Fibroblast of upper back skin (primary cell): Measurements from ENCODE around the gene OCIAD1.
"Not testable (repeated sequence)": the region's sequence is repeated elsewhere in the genome, so short reads cannot be mapped to it uniquely, and the experiment has no call there.

Experiments used
- DNase-seq: peaks from one replicate; pipeline ENCODE4 v3.0.0-alpha.2; 2013

Gene OCIAD1, protein sequence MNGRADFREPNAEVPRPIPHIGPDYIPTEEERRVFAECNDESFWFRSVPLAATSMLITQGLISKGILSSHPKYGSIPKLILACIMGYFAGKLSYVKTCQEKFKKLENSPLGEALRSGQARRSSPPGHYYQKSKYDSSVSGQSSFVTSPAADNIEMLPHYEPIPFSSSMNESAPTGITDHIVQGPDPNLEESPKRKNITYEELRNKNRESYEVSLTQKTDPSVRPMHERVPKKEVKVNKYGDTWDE

DNA sequence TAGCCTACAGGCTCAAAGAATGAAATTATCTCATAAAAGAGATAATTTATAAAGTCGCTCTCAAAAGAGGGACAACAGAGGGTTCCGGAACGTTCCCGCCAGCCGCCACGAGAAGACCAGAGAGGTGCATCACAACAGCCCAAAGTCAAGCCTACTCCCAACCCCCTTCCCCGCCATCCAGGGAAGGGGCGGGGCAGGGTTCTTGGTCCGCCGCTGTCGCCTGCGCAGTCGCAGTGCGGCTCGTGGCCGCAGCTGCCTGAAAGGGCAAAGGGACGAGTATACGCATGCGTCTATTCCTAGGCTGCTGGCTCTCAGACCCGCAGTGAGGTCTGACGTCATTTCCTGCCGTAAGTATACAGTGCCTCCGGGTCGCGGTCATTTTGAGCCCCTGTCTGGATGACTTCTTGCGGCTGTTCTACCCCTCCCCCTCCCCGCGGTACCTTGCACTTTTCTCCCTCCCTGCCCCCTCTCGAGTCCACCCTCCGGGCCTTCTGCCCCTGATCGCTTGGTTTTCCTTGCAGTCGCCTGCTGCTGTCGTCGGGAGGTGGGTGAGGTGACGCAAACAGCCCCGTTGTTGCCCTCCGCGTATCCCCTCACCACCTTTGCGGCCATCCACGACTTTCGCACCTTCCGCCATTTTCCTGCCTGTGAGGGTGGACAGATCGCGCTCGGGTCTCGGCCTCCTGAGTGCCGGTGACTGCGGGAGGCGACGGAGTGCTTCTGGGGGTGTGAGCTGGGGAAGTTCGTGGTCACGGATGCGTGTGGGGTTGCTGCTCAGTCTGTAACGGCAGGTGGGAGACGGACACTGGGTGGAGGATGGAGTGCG lies at the start of gene OCIAD1:
OCIAD1 (plus strand) TSS at position 383 of the 826 bp plus-strand sequence. CDS start 1,537 bp downstream, outside the sequence.
- peak; percentile 100 for DNase-seq

DNA sequence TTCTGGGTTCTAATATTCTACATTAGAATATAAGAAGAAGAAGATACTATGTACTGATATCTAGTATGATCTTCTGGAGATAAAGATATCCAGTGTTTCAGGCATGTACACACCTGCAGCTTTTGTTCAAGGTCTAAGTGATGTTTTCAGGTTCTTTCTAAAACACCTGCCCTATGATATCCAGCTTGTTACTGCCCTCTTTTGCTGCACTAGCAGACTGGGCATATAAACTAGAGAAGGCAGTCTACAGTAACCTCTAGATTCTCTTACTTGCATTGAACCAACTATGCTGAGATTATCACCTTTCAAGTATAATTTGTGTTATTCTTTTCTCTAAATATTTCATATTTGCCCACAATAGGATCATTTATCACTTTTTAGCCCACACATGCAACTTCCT lies 48.9 kb upstream of the OCIAD1 start:
- no peak for DNase-seq

DNA sequence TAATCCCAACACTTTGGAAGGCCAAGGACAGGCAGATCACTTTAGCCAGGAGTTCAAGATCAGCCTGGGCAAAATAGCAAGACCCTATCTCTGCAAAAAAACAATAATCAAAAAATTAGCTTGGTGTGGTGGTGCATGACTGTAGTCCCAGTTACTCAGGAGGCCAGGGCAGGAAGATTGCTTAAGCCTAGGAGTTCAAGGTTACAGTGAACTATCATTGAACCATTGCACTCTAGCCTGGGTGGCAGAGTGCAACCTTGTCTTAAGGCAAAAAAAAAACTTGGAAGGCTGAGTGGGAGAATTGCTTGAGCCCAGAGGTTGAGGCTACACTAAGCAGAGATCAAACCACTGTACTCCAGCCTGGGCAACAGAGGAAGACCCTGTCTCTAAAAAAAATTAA lies 45.6 kb upstream of the OCIAD1 start:
- DNase-seq: no peak

DNA sequence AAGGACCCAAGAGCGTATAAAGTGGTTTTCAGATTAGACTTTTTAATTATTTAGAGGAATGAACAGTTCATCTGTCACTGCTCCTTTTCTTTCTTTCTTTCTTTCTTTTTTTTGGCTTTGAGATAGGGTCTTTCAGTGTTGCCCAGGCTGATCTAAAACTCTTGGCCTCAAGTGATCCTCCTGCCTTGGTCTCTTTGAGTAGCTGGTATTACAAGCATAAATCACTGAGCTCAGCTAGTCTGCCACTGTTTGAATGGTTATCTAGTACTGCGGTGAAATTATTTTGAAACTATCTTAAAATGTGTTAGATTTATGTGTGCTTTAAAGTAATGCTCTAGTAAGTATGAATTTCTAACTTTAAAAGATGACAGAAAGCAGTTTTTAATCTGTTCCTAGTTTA lies 44.3 kb upstream of the OCIAD1 start:
- DNase-seq: no peak

DNA sequence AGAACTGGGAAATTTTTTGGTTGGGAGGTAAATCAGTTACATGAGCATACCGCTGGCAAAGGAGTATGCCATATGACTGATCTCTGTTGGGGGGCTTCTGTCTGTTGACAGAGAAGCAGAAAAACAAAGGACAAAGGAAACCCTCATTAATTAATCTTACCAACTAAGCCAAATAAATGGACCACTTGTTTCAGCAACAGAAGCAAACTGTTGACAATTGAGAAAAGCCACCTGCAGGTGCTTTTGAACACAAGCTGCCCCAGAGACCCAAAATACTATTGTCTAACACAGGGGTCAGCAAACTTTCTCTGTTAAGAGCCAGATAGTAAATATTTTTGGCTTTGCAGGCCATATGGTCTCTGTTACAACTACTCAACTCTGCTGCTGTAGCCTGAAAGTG lies 43.8 kb upstream of the OCIAD1 start:
- no peak for DNase-seq

DNA sequence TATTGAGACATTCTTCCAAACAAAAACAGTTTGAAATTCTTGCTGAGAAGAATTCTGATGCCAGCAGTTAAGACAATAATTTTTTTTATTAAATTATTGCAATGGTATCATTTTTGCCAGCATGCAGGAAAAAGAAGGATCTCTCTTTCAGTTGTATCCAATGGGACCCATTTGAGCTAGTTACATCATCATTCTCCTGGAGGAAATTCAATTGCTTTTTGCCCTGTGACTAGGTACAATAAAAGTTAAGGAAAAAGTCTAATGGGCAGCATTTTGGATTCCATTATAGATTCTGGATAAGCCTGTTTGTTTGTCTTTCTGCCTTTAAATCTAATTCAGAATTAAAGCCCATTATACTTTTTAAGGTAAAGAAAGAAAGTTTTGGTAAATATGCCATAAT lies 40.3 kb upstream of the OCIAD1 start:
- DNase-seq: no peak

DNA sequence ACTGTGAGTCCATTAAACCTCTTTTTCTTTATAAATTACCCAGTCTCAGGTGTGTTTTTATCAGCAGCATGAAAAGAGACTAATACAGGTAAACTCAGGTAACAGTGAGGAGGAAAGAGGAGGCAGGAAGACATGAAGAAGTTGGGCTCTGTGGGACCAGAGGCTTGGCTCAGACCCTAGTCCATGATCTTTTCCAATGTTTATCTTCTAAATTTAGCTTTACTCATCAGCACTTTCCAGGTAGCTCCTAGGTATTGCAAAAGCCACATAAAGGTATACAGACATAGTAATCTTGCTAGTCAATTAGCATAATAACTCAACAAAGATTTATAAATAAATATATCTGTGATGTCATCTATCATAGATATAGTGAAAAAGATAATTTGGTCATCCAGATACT lies 39.6 kb upstream of the OCIAD1 start:
- no peak for DNase-seq

DNA sequence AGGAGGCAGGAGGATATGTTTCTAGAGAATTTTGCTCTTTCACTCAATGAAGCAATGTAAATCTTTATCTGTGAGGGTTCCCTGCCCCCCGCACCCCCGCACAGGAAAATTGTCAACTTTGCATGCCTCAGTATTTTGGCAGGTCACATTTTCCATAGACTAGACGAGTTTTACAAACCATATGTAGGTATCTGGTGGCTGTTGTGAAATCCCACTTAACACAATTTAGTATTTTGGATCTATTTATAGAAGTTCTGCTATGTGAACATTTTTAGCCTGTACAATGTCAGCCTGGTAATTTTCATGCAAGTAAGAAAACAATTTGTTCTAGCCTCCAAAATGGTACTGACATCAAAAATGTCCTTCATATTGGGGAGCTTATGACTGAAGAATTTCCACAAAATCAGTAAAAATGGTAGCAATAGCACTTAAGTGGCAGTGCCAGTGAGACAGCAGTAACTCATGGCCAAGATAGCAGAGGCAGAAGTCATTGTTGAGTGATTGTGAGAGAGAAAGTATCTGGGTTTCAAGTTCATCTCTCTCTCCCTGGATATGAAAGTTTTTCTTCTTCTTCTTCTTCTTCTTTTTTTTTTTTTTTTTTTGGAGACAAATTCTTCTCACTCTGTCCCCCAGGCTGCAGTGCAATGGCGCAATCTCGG lies 38.4 kb upstream of the OCIAD1 start:
- DNase-seq: no peak

DNA sequence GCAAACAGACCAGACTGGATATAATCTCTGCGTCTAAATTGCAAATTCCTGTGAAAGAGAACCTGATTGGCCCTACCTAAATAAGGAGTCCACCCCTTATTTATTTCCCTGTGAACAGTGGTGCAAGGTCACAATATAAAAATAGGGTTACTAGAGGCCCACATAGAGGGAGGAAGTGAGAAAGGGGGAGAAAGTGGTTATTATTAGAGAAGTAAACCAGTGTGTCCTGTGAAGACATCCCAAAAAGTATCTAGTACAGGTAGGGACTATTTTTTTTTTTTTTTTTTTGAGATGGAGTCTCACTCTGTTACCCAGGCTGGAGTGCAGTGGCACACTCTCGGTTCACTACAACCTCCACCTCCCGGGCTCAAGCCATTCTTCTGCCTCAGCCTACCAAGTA lies 35.8 kb upstream of the OCIAD1 start:
- no peak for DNase-seq

DNA sequence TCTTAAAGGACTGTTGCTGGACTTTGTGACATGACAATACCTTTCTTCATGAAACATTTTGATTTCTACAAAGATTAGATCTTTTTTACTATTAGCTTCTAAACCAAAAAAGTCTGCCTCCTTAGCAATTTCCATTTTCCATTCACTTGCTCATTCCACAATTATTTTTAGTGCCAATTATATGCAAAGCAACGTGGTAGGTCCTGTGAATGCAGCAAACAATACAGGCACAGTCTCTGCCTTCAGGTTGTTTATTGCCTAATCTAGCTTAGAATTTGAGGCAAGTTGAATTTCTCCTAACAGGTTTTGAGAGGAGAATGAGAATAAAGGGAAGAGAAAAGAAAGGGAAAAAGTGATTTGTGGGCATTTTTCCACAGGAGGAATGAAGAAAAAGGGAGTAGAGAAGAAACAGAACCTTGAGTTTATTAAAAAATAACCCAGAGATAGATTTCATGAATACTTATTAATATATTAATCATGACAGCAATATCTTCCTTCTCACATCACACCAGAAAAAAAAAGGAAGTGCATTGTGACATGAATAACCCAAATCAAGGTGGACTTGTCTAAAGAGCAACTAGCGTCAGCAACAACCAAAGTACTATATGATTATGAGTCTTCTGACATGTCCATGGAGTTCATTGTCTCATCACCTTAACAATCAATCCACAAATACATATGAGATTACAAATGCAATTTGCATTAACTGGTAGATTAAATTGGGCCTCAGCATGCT lies 34.5 kb upstream of the OCIAD1 start:
- DNase-seq: no peak

DNA sequence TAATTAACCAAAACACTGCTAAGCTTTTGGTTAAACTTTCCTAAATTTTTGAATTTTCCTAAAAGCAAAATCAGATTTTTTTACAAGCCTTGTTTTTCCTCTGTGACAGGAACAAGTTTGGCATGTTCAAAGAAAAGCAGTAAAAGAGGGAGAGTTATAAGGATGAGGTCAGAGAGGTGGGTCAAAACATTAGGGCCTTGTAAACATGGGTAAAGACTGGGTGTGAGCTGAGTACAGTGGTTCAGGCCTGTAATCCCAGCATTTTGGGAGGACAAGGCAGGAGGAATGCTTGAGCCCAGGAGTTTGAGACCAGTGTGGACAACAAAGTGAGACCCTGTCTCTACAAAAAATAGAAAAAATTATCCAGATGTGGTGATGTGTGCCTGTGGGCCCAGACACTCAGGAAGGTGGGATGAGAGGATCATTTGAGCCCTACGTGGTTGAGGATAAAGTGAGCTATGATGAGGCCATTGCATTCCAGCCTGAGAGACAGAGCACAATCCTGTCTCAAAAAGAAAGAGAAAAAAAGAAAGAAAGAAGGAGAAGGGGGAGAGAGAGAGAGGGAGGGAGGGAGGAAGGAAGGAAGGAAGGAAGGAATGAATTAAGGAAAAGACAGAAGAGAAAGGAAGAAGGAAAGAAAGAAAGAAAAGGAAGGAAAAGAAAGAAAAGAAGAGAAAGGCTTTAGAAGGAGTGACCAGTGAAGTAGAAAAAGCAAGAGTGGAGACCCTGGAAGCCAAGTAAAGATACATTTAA lies 33.8 kb upstream of the OCIAD1 start:
- DNase-seq: no peak

DNA sequence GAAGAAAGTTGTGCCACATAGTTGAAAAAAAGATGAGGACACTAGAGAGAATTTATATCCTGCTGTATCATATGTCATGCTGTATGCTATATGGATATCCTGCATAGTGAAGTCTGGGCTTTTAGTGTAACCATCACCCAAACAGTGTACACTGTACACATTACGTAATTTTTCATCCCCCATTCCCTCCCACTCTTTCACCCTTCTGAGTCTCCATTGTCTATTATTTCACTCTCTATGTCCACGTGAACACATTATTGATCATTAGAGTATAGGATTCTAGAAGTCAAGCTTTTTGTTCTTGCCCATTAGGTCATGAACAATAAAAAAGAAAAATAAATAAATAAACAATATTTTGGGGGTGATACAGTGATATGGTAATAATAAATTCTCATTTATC lies 32.8 kb upstream of the OCIAD1 start:
- no peak for DNase-seq

DNA sequence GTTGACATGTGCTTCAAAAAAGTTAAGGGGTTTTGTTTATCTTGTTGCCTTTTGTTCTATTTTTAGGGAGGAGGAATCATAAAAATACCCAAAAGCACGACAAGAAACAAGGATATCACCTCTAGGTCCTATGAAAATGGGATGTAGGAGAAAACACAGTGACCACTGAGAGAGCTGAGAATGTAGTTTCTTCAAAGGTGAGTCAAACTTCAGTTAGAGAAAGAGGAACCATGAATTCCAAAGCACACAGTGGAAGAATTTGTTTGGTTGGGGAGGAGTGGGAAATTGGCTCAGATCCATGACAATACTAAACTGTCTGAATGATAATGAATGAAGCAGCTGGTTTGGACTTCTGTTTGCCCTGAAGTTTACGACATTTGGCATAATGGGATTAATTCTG lies 31.7 kb upstream of the OCIAD1 start:
- DNase-seq: no peak

DNA sequence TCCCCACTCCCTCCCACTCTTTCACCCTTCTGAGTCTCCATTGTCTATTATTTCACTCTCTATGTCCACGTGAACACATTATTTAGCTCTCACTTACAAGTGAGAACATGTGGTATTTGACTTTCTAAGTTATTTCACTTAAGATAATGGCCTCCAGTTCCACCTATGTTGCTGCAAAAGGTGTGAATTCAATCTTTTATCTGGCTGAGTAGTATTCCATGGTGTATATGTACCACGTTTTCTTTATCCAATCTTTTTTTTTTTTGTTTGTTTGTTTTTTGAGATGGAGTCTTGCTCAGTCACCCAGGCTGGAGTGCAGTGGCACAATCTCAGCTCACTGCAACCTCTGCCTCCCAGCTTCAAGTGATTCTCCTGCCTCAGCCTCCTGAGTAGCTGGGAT lies 30.7 kb upstream of the OCIAD1 start:
- not testable (repeated sequence) for DNase-seq

DNA sequence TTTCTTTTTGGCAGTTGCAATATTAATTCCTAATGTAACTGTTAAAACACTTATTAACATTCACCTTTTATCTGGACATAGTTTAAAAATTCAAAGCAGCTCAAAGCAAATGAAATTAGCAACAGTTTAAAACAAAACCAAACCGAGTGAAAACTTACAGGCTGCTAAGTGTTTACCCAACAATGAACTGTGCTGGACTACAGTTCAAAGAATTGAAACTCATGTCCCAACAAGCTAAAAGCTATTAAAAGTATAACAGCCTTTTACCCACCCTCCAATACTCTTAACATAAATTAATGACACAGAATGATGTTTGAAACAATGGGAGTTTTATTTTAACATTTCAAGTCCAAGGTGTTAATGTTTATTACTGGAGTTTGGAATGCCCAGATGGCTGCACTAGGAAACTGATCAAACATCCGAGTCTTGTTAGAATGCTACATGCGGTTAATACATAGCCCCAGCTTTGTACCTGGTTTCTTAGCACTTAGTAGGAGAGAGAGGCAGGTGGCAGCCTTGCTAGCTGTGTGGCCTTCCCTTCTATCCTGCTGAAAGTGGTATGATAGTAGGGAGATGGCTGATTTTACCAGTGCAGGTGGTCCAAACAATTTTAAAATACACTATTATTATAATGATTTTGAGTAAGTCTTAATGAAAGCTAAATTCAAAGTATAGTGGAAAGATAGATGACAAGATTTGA lies 29.7 kb upstream of the OCIAD1 start:
- no peak for DNase-seq

DNA sequence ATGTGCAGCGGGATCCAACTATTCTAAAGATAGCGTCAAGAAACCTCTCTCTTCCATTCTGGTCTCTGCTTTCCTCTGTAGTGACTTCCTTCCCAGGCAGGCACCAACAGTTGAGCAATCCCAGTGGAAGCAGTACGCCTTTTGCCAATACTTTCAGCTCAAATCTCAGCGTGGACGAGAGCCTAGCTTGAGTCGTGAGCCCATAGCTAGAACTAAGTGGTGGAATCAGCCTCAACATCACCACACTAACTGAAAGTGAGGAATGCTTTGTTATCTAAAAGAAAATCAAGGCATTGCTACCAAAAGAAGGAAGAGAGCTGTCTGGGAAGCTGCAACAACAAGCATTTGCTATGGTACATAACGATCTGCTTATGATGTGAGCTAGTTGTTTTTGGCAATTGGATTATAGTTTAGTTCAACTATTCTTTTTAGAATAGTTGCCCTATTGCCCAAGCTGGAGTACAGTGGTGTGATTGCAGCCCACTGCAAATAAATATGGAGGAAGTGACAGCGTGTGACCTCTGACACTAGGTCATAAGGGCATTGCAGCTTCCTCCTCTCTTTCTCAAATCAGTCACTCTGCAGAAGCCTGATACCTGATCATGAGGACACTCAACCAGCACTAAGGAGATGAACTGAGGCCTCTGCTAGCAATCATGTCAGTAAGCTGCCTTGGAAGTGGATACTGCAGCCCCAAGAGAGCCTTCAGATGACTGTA lies 26.1 kb upstream of the OCIAD1 start:
- no peak for DNase-seq

DNA sequence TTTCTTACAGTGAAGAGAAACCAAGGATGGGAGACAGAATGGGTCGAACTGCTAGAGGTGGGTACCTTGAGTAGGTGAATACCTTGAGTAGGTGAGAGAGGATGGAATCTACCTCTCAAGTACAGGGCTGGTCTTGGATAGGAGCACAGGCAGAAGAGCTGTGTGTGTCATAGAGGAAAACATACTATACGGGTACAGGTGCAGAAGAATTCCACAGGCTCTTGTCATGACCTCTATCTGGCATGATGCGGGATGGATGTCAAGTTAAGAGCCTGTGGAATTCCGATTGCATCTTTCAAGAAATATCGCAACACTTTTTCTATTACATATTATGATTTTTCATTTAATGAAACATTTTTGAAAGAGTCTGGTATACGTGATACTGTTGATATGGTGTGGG lies 18.0 kb upstream of the OCIAD1 start:
- no peak for DNase-seq

DNA sequence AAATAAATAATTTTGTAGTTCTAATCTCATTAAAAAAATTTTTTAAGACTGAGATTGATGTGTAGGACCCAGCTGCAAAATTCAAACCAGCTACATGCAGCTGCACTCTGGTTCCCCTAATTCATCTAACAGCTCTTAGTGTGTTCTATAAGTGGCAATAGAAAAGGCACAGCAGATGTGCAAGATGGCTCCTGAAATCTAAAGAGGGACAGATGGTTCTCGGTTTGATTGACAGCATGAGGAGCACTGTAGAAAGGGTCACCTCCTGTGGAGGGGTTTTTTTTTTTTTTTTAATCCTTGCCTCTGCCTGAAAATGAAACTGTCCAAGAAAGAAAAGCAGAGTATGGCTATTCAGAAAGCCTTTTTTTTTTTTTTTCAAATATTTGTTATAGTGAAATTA lies 16.9 kb upstream of the OCIAD1 start:
- no peak for DNase-seq

DNA sequence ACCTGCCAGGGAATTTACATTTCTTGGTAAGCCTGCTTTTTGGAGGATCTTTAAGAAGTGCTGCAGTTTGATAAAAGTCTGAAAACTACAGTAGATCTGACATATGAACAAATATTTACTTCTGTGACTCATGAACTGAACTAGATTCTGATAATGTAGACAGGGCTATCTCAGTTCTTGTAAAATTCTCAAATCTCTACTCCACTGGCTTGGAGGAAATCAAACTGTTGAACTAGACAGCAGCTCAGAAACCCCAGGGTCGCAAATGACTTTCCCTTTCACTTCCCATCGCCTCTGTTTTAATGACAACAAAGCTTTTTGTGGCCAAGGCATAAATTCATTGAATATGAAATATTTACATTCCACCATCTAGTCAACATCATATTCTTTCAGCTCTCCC lies 15.4 kb upstream of the OCIAD1 start:
- no peak for DNase-seq

DNA sequence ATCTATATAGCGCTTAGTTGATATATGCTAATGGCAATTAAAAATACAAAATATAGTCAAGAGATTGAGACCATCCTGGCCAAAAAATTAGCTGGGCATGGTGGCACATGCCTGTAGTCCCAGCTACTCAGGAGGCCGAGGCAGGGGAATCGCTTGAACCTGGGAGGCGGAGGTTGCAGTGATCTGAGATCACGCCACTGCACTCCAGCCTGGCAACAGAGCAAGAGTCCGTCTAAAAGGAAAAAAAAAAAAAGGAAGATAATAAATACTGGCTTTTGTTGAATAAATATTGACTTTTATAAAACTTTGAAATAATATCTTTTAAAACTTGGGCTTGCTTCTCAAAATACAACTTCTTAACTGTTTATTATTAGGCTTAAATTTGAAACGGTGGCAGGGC lies 14.6 kb upstream of the OCIAD1 start:
- not testable (repeated sequence) for DNase-seq

DNA sequence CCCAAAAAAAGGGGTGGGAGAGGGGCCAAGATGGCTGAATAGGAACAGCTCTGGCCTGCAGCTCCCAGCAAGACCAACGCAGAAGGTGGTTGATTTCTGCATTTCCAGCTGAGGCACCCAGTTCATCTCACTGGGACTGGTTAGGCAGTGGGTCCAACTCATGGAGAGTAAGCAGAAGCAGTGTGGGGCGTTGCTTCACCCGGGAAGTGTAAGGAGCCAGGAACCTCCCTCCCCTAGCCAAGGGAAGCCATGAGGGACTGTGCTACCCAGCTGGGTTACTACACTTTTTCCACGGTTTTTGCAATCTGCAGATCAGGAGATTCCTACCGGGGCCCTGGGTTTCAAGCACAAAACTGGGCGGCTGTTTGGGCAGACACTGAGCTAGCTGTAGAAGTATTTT lies 13.9 kb upstream of the OCIAD1 start:
- no peak for DNase-seq
